Ecto neural progenitor cell (in vitro differentiated cells): ENCODE measurements around the gene USP53.
"Not testable (repeated sequence)": the region's sequence is repeated elsewhere in the genome, so short reads cannot be mapped to it uniquely, and the experiment has no call there.

ENCODE experiments used
- DNase-seq: peaks from one replicate; pipeline ENCODE4 v3.0.0-alpha.2; 2018; ENCODE audit warnings: low spot score

The USP53 gene

GRCh38 chr4:119279541-119279940 lies 67.0 kb downstream of the USP53 start:
- not testable (repeated sequence) for DNase-seq

- not testable (repeated sequence) for DNase-seq
These were observed 67.4 kb downstream of the USP53 start for GRCh38 chr4:119279945-119280344.

- DNase-seq, result no peak
These were observed 68.9 kb downstream of the USP53 start for GRCh38 chr4:119281393-119281792.

GRCh38 chr4:119284876-119285780 lies 72.6 kb downstream of the USP53 start:
- no peak for DNase-seq

GRCh38 chr4:119286377-119287002 lies 74.0 kb downstream of the USP53 start:
- no peak for DNase-seq

- DNase-seq, result no peak
These were observed 76.8 kb downstream of the USP53 start for GRCh38 chr4:119289313-119289712.

GRCh38 chr4:119290598-119290997 lies 78.1 kb downstream of the USP53 start:
- no peak for DNase-seq

GRCh38 chr4:119296356-119296755 lies 83.8 kb downstream of the USP53 start:
- DNase-seq, result no peak

- DNase-seq, result no peak
These were observed 85.3 kb downstream of the USP53 start for GRCh38 chr4:119297795-119298194.

GRCh38 chr4:119299260-119299671 lies 86.8 kb downstream of the USP53 start:
- DNase-seq, result no peak

- no peak for DNase-seq
These were observed 87.2 kb downstream of the USP53 start for GRCh38 chr4:119299741-119300100.

- peak; percentile 94 for DNase-seq
These were observed 87.8 kb downstream of the USP53 start for GRCh38 chr4:119300101-119300978.

GRCh38 chr4:119302073-119302832 lies 89.7 kb downstream of the USP53 start:
- no peak for DNase-seq

- no peak for DNase-seq
These were observed 91.2 kb downstream of the USP53 start for GRCh38 chr4:119303587-119304305.

GRCh38 chr4:119304431-119304830 lies 91.9 kb downstream of the USP53 start:
- DNase-seq, result no peak

- no peak for DNase-seq
These were observed 95.1 kb downstream of the USP53 start for GRCh38 chr4:119307606-119308005.

- no peak for DNase-seq
These were observed 98.3 kb downstream of the USP53 start for GRCh38 chr4:119310826-119311225.

- no peak for DNase-seq
These were observed 100.7 kb downstream of the USP53 start for GRCh38 chr4:119313237-119313636.

GRCh38 chr4:119314356-119314755 lies 101.8 kb downstream of the USP53 start:
- no peak for DNase-seq

GRCh38 chr4:119315036-119315435 lies 102.5 kb downstream of the USP53 start:
- DNase-seq, result no peak

GRCh38 chr4:119317990-119318389 lies 105.5 kb downstream of the USP53 start:
- no peak for DNase-seq
